Transverse colon (tissue), 4 donors: ENCODE results near the gene ITIH5.

Source experiments
- POLR2AphosphoS5 ChIP-seq, 3 donors: sonication (generic); formaldehyde crosslinking; IDR thresholded peaks; one replicate each; pipeline ENCODE4 v1.6.1; 2016; ENCODE audit warnings: antibody characterized with exemption in 3 of 3
- TF ChIP-seq, protein P1 (sequence below), 5 experiments: fragments of 200-600 bp in 3 of 5; fragments of 450-650 bp in 2 of 5; sonication (generic) in 3 of 5; IDR thresholded peaks; 1 replicate in 2 of 5; 2 replicates in 3 of 5; pipeline ENCODE4 v1.5.1; 2016 to 2017; ENCODE audit warnings: antibody characterized with exemption in 5 of 5, inconsistent platforms in 3 of 5, mild to moderate bottlenecking in 2 of 5, moderate library complexity in 1 of 5

- no peak for TF ChIP-seq POLR2AphosphoS5 (IDR thresholded peaks at IDR 0.05)
- TF ChIP-seq, protein P1, sequence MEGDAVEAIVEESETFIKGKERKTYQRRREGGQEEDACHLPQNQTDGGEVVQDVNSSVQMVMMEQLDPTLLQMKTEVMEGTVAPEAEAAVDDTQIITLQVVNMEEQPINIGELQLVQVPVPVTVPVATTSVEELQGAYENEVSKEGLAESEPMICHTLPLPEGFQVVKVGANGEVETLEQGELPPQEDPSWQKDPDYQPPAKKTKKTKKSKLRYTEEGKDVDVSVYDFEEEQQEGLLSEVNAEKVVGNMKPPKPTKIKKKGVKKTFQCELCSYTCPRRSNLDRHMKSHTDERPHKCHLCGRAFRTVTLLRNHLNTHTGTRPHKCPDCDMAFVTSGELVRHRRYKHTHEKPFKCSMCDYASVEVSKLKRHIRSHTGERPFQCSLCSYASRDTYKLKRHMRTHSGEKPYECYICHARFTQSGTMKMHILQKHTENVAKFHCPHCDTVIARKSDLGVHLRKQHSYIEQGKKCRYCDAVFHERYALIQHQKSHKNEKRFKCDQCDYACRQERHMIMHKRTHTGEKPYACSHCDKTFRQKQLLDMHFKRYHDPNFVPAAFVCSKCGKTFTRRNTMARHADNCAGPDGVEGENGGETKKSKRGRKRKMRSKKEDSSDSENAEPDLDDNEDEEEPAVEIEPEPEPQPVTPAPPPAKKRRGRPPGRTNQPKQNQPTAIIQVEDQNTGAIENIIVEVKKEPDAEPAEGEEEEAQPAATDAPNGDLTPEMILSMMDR (IDR thresholded peaks at IDR 0.05) = no peak
Observed at GRCh38 chr10:7697426-7697825, 30.7 kb upstream of the ITIH5 start.
